Left renal pelvis (tissue), 4 donors: ENCODE data around the gene SETD4. TPM values are rescaled to one million over a fixed set of nuclear protein-coding genes. Genes with fewer than 3 reads are reported as not detected.

ENCODE experiments used
- DNase-seq, 4 donors: peaks; one replicate each; pipeline ENCODE4 v3.0.0-alpha.2; 2013; ENCODE audit warnings: low read depth in 4 of 4, low spot score in 3 of 4
- polyA plus RNA-seq, 4 donors: library from polyadenylated mRNA; unstranded; fragments of 120-200 nt; gene quantifications; one replicate each; pipeline ENCODE4 v1.2.1, GENCODE V29; 2013; ENCODE audit not compliant: insufficient read length in 4 of 4

SETD4 gene
- polyA plus RNA-seq, 4 donors: 18.1 to 41.7 (median 33.8) TPM

DNA sequence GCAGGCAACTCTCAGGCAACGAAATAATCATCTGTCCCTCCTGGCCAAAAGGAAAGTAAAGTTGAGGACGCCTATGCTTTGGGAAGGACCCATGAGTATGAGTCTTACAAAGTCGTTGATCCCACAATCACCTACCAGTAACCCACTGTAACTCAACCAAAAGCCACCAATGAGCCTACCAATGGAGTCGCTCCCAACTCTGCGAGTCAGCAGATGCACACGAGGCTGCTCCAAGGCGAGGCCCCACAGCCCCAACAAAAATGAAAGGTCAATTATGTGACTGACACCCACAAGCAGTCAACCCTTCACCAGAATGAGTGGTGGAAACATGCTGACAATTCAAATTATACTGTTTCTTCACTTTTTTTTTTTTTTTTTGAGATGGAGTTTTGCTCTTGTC is 12.0 kb downstream of the SETD4 start:
- DNase-seq: no peak

DNA sequence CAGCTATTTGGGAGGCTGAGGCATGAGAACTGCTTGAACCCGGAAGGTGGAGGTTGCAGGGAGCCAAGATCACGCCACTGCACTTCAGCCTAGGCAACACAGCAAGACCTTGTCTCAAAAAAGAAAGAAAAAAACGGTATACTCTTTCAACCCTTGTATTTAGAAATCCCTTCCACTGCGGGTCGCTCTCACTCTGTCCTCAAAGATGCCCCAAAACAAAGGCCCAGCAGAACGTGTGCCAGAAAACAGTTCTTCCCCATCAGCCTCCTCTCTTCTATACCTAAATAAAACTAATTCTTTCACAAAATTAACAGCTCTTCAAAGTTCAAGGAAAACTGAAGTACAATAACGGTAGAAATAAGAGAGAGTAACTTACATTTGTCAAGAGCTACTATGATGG is 13.2 kb downstream of the SETD4 start:
- no peak for DNase-seq

- DNase-seq: no peak
Observed at GRCh38 chr21:36045993-36046392, 14.3 kb downstream of the SETD4 start.

- no peak for DNase-seq
Observed at GRCh38 chr21:36044056-36044455, 16.3 kb downstream of the SETD4 start.

- no peak for DNase-seq
Observed at GRCh38 chr21:36041910-36042309, 18.4 kb downstream of the SETD4 start.

DNA sequence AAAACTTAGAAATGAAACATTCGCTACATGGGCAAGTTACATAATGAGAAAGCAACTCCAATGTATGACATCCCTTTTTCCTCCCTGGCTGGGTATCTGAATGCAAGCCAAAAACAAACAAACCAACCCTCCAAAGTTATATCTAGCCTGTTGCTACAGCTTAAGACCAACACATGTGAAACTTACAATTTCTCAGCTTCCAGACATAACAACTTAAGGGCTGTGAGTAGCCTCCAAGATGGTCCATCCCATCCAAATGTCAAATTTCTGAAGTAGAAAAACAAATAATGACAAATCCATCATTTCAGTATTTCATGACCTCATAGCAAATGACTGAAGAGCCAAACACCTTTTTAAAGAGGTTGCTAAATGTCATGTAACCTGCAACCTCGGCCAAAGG is 19.9 kb downstream of the SETD4 start:
- no peak for DNase-seq

GRCh38 chr21:36039861-36040260 is 20.5 kb downstream of the SETD4 start:
- no peak for DNase-seq

GRCh38 chr21:36038701-36039497 is 21.4 kb downstream of the SETD4 start:
- no peak for DNase-seq

DNA sequence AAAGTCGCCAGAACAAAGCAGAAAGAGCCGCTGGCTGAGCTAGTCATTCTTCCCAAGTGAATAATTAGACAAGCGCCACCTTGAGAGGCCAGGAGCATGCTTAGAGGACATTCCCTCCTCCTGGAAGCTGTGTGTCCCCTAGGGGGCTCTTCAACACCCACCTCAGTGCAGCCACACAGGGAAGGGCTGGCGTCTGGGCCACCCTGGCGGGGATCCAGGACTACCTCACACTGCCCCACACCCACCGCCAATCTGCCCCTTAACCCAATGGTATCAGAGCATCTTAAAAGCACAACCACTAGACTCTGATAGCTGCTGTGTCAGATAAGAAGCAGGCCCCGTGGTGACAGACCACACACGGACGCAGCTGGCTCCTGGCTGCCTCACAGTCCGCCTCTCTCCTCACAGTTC is 24.9 kb downstream of the SETD4 start:
- DNase-seq: peak in 1 of 4 donors; percentile 32

DNA sequence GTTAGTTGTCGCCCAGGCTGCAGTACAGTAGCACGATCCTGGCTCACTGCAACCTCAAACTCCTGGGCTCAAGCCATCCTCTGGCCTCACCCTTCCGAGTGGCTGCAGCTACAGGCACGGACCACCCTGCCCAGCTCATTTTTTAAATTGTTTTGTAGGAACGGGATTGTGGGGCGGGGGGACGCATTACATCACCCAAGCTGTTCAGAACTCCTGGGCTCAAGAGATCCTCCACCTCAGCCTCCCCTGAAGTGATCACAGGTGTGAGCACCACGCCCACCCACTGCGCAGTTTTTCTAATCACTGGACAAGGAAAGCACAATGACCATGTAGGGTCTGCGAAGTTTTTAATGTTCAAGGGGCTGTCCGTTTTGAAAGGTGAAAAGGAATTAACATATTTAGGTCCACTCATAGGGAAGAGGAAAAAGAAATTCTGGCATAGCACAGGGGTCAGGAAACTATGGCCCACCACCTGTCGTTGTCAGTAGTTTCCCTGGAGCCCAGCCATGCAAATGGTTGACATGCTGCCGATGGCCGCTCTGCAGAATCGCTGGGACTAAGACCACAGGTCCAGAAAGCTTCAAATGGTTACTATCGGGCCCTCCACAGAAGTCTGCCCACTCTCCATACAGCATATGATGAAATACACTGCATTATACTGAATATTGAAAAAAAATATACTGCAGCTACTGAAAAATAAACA is 26.0 kb downstream of the SETD4 start:
- no peak for DNase-seq

DNA sequence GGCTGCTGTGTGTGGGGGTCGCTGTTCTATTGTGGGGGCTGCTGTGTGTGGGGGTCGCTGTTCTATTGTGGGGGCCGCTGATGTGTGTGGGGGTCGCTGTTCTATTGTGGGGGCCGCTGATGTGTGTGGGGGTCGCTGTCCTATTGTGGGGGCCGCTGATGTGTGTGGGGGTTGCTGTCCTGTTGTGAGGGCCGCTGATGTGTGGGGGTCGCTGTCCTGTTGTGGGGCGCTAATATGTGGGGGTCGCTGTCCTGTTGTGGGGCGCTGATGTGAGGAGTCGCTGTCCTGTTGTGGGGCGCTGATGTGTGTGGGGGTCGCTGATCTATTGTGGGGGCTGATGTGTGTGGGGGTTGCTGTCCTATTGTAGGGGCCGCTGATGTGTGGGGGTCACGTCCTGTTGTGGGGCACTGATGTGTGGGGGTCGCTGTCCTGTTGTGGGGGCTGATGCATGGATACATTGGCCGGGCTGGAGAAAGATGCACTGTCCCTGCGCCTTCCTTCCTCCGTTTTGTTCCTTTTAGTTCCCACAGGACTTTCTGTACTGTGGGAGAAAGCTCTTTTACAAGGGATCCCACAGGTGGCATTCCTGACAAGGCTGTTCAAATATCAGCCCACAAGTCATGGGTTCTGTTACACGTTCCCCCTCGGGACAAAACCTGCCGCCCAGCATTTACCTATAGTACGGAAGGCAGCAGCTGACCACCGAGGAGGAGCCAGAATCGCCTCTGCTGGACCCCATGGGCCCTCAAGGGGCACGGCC is 27.5 kb downstream of the SETD4 start:
- DNase-seq: no peak

GRCh38 chr21:36030581-36031189 is 29.6 kb downstream of the SETD4 start:
- no peak for DNase-seq

DNA sequence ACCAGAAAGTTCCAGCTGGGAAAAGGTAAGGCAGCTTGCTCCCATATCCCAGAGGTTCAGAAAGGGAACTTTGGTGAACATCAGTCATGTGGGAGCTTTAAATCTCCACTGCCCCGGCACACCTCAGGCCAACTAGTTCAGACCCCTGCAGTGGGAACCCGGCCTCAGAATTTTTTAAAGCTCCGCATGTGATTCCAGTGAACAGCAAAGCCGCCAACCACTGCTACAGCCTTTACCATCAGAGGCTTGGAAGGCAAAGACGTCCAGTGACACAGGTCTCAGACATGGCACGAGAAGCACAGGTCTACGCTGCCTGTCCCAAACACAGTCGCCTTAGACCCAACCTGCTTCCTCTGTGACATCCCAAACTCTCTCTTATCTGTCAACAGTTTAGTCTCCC is 31.0 kb downstream of the SETD4 start:
- no peak for DNase-seq

- DNase-seq: peak in 3 of 4 donors; percentile 55 to 75 (median 67)
Observed at GRCh38 chr21:36028127-36029069, 31.9 kb downstream of the SETD4 start.

DNA sequence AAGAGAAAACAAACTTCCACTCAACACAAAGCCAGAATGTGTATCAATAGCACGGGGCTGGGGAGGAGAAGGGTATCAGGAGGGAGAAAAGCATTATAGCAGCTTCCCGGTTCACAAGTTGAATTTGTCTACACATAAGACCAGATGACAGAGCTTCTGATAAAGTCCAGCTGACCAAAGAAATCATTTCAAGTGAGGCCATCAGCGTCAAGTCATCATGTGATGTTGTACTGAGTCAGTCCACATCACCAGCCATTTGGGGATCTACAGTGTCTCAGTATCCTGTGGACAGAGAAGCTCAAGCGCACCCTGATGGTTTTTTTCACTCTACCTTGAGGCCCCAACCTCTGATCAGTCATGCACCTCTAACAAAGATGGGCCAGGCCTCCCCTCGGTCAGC is 33.0 kb downstream of the SETD4 start:
- DNase-seq: no peak

DNA sequence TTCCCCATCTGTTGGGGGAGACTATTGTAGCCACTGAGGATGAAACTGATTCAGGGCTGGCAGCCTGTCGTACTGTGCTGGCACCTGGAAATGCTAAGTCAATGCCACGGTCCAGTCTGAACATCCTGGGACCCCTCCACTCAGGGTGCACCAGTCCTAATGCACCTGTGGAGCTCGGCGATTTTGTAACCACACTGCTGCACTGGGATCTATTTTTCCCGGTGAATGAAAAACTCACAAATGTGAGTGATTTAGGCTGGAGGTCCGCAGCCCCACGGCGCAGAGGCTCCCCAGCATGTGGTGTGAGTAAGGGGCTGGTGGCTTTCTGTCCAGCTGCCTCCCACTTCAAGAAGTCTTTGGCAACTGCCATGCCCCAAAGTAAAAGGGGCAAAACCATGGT is 35.5 kb downstream of the SETD4 start:
- DNase-seq: no peak

DNA sequence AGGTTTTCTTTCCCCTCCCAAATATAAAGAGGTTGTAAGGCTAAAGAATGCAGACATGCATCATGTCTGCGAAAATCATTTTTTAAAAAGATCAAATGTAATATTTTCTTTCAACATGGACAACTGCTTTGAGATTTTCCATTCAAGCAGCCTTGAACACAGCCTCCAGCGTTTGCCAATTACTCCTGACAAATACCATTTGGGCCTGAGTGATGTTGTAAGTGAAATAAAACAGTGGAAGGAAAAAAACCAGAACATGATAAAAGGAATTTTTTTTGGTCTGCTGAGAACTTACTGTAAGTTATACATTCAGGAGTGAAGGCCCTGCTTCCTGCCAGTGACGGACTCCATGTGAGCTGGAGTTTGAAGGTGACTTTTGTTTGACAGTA is 37.2 kb downstream of the SETD4 start:
- DNase-seq: peak in 3 of 4 donors; percentile 31 to 39 (median 37)

DNA sequence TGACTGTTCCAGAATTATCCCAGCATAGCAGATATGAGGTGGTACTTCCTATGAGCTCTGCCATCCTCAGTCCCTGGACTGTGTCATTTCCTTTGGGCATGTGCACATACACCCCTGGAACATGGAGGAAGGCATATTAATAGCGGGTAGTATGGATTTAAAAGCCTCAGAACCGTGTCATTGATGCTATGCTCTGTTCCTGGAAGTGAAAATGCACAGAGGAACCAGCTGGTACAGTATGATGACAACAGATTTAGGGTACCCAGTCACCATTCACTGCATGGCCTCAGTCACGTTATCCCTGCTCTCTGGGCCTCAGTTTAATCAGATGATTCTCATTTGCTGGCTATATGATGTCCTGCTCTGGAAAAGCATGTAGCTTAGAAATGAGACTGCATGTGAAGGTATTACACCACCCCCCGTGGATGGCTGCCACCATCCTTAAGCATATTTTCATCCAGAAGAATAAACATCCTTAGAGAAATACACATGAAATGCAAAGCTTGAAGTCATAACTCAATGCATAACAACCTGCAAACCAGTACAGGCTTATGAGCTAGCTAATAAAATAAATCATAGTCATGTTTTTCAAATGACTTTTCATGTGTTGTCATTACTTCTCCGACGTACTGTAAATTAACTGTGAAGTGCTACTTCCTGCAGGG is 37.8 kb downstream of the SETD4 start:
- no peak for DNase-seq

DNA sequence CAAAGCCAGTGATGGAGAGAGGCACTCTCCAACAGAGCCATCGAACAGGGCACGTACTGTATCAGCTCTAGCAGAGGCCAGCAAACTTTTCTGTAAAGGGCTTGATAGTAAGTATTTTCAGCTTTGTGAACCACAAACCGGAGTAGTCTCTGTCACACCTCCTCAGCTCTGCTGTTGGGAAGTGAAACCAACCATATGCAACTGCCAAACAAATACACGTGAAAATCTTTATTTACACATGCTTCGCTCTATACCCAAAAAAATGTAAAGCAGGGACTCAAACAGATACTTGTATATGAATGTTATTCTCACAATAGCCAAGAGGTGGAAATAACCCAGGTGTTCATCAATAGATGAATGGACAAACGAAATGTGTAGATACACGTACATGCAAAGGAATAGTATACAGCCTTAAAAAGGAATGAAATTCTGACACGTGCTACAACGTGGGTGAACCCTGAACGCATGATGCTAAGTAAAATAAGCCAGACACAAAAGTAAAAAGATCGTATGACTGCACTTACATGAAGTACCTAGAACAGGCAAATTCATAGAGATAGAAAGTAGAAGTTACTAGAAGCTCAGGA is 39.0 kb downstream of the SETD4 start:
- no peak for DNase-seq
